Esophagus (tissue), 2 donors: ENCODE data around the gene APMAP. TPM values are rescaled to one million over a fixed set of nuclear protein-coding genes. Genes with fewer than 3 reads are reported as not detected.

ENCODE experiments used
- H3K27ac ChIP-seq, 2 donors: one replicate each; pipeline ENCODE4 v1.5.1; 2013; ENCODE audit warnings: low read depth in 2 of 2, mild to moderate bottlenecking in 2 of 2, inconsistent platforms in 1 of 2, low read length in 1 of 2, moderate library complexity in 1 of 2
- H3K27me3 ChIP-seq, 2 donors: one replicate each; pipeline ENCODE4 v1.6.1; 2013; ENCODE audit warnings: low read length in 2 of 2, control low read depth in 1 of 2, mild to moderate bottlenecking in 1 of 2; ENCODE audit not compliant: insufficient read depth in 2 of 2, control insufficient read depth in 1 of 2
- H3K36me3 ChIP-seq, 2 donors: one replicate each; pipeline ENCODE4 v1.6.1; 2013; ENCODE audit warnings: low read length in 1 of 2; ENCODE audit not compliant: control insufficient read depth in 2 of 2, insufficient read depth in 2 of 2
- H3K4me1 ChIP-seq, 2 donors: one replicate each; pipeline ENCODE4 v1.6.1; 2013; ENCODE audit warnings: low read length in 1 of 2; ENCODE audit not compliant: control insufficient read depth in 2 of 2, insufficient read depth in 2 of 2
- H3K4me3 ChIP-seq, 2 donors: one replicate each; pipeline ENCODE4 v1.5.1; 2013; ENCODE audit warnings: low read length in 2 of 2, mild to moderate bottlenecking in 2 of 2, low read depth in 1 of 2, moderate library complexity in 1 of 2
- H3K9me3 ChIP-seq, 2 donors: one replicate each; pipeline ENCODE4 v1.6.1; 2013; ENCODE audit warnings: mild to moderate bottlenecking in 2 of 2, low read depth in 1 of 2, low read length in 1 of 2, moderate library complexity in 1 of 2; ENCODE audit not compliant: control insufficient read depth in 2 of 2, insufficient read depth in 1 of 2
- WGBS, 2 donors: extraction: QIAGEN DNeasy Blood & Tissue Kit; methylation state at CpG; one replicate each; pipeline ENCODE4 v1.1.7; 2013; 5-methylcytosine and 5-hydroxymethylcytosine counted together
- polyA plus RNA-seq, 2 donors: library from polyadenylated mRNA; stranded (reverse); fragments of 200-250 nt; gene quantifications; one replicate each; pipeline ENCODE4 v1.2.3, GENCODE V29; 2013
- donor health status: healthy with polysubstance abuse.
- donor health status: Bipolar disorder and iron deficiency.

Gene APMAP
- polyA plus RNA-seq, 2 donors = 9.6 to 20.5 TPM

DNA sequence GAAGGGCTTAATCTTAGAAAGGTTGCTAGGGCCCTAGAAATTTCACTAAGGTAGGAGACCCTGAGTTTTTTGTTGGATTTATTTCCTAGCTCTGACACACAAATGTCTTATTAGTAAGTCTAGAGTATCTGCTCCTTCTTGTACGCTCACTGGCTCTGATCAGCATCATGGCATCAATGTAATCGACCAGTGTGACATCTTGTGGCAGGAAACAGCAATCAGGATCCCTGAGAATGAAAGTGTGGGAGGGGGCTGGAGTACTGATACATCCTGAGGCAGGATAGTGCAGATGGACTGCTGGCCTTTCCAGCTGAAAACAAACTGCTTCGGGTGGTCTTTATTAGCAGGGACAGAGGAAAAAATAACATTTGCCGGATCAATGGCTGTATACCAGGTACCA lies 53.5 kb downstream of the APMAP start:
- Histone ChIP-seq H3K4me1 (no peaks in the 10 kb centered on the region), H3K4me3 (no peak overlapping the region), H3K9me3 (peaks cover 2 to 7% of the 10 kb centered on the region in 2 donors), H3K27me3 (no peaks in the 10 kb centered on the region), H3K36me3 (no peaks in the 10 kb centered on the region), H3K27ac (no peak overlapping the region)
- WGBS, 2 donors = 73 to 76% methylated on average over 4 of the region's 4 CpGs

DNA sequence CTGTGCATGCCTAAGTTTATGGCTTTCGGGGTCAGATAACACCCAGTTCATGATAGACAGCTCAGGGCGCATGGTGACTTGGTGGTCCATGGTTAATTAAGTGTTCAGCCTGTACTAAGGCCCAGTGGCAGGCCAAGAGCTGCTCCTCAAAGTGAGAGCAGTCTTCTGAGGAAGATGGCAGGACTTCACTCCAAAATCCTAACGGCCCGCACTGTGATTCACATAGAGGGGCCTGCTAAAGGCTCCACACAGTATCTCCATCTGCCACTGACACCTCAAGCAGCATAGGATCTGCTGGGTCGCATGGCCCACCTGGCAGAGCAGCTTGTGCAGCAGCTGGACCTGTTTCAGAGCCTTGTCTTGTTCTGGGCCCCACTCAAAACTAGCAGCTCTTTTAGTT lies 54.1 kb downstream of the APMAP start:
- Histone ChIP-seq H3K27me3 (no peaks in the 10 kb centered on the region), H3K36me3 (no peaks in the 10 kb centered on the region), H3K4me1 (no peaks in the 10 kb centered on the region), H3K9me3 (peaks cover 2 to 7% of the 10 kb centered on the region in 2 donors), H3K27ac (no peak overlapping the region), H3K4me3 (no peak overlapping the region)
- 90 to 91% methylated on average over 5 of the region's 5 CpGs for WGBS, 2 donors

DNA sequence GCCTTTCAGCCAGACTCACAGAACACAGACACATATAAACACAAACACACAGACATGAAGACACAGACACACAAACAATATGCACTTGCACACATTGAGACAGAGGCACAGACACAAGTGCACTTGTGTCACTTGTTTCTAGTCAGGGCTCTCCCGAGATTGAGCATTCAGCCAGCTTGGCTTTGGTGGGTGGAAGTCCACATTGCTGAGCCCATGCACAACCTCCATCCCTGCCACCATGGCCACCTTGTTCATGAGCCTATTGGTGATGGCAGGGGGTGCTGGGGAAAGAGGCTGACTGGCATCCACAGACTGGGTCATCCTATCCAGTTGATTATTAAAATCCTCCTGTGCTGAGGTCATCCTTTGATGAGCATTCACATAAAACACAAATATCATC lies 55.0 kb downstream of the APMAP start:
- Histone ChIP-seq H3K27ac (no peak overlapping the region), H3K36me3 (no peaks in the 10 kb centered on the region), H3K4me3 (no peak overlapping the region), H3K4me1 (no peaks in the 10 kb centered on the region), H3K9me3 (peaks cover 2 to 5% of the 10 kb centered on the region in 2 donors), H3K27me3 (no peaks in the 10 kb centered on the region)
- WGBS, 2 donors = 40 to 50% methylated on average over 1 of the region's 1 CpG

DNA sequence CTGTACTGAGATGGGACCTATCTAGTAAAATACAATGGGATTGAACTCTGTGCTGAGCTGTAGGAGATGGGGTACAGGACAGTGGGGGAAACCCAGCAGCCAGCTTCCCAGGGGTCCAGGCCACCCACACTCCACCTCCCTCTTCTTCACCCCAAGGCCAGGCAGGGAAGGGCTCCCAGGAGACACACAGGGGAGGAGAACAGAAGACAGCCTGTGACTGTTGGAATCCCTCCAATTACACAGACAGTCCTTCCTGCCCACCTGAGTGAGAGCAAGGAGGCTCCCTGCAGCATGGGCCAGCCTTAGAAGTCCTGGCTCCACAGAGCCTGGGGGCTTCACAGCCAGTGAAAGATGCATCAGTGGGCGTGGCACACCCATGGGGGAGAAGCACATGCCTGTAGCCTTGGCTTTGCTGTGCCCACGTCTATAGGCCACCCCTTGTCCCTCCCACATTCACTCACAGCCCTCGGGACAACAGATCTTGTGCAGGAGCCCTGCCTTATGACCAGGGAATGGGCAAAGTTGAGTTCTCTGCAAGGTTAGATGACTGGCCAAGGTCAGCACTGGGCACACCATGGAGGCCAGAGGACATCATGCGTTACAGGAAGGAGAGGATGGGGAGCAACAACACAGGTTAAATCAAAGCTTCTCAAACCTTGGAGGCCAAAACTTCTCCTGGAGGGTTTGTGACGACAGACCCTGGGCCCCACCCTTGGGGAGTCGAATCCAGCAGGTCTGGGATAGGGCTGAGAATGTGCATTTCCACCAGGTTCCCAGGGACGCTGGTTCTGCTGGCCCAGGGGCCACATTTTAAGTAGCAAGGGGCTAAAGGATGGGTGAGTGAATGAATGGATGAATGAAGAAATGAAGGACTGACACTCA lies 55.8 kb downstream of the APMAP start:
- no peaks in the 10 kb centered on the region for H3K4me1 ChIP-seq
- no peak overlapping the region for H3K27ac ChIP-seq
- H3K4me3 ChIP-seq = no peak overlapping the region
- WGBS, 2 donors = 83 to 84% methylated on average over 7 of the region's 7 CpGs
- peaks cover 2 to 3% of the 10 kb centered on the region in 2 donors for H3K9me3 ChIP-seq
- no peaks in the 10 kb centered on the region for H3K27me3 ChIP-seq
- no peaks in the 10 kb centered on the region for H3K36me3 ChIP-seq

DNA sequence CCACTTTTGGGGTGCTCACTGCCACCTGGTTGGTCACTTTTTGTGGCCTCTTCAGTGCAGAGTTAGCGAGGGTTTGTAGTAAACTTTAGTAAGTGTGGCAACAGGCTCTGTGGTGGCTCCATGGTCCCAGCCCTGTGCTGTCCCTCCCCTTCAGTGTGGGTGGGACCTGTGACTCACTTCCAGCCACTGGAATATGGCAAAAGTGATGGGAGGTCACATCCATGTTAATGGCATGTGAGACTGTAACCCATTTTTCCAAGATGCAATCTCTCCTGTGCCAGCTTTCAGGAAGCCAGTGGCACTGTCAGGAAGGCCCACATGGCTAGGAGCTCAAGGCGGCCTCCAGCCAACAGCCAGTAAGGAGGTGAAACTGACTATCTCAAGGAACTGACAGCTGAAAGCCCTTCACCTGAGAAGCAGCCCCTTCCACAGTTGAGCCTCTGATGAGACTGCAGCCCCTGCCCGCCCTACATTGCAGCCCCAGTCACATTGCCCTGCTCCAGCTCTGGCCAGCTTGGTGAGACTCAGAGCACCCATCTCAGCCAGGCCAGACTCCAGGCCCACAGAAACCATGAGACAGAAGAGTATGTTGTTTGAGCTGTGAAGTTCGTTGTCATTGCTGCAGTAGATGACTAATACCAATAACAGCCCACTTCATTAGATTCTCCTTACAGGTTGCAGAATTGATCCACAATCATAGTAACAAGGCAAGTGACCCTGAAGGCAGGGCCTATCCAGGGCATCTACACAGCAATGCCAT lies 56.6 kb downstream of the APMAP start:
- Histone ChIP-seq H3K4me3 (no peak overlapping the region), H3K27ac (no peak overlapping the region), H3K36me3 (no peaks in the 10 kb centered on the region), H3K27me3 (no peaks in the 10 kb centered on the region), H3K4me1 (peaks cover 0 to 2% of the 10 kb centered on the region in 2 donors), H3K9me3 (peaks cover 2 to 3% of the 10 kb centered on the region in 2 donors)
- 85 to 90% methylated on average over 4 of the region's 4 CpGs for WGBS, 2 donors

DNA sequence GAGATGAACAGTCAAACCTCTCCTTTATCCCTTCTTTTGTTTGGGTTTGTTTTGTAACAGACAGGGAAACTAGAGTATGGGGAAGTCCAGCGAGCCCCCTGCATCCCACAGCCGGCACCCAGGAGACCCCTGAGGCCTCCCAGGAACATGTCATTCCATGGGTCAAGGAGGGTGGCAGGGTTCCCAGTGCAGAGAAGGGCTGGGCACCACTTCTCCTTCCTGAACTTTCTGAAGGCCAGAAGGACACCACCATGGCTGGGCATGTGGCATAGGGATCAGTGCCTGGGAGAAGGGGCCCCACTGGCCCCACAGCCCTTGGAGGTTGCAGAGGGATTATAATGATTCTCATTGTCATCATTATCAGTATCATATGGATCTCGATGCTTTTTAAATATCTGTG lies 57.4 kb downstream of the APMAP start:
- H3K4me1 ChIP-seq = peaks cover 0 to 2% of the 10 kb centered on the region in 2 donors
- H3K27me3 ChIP-seq = no peaks in the 10 kb centered on the region
- no peak overlapping the region for H3K4me3 ChIP-seq
- 87 to 93% methylated on average over 3 of the region's 3 CpGs for WGBS, 2 donors
- no peak overlapping the region for H3K27ac ChIP-seq
- H3K9me3 ChIP-seq = peaks cover 2 to 3% of the 10 kb centered on the region in 2 donors
- H3K36me3 ChIP-seq = no peaks in the 10 kb centered on the region

DNA sequence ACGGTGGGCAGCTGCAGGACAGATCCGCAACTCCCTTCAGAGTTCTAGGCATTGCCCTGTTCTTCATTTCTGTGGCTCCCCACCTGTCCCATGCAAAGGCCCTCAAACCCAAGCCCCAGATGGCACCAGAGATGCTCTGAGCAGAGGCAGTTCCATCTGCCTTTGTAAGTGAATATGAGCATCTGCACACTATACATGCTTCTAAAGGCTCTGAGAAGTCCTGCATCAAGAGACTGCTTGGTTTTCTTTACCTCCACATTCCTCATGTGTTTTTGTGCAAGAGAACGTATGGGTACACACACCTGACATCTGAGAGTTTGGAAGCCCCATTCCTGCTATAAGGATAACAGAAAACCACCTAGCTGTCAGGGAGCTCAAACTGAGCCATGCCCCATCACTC lies 57.8 kb downstream of the APMAP start:
- Histone ChIP-seq H3K4me1 (peaks cover 0 to 4% of the 10 kb centered on the region in 2 donors), H3K4me3 (no peak overlapping the region), H3K9me3 (peaks cover 2 to 3% of the 10 kb centered on the region in 2 donors), H3K27ac (no peak overlapping the region), H3K27me3 (no peaks in the 10 kb centered on the region), H3K36me3 (no peaks in the 10 kb centered on the region)
- WGBS, 2 donors = 74 to 85% methylated on average over 3 of the region's 3 CpGs

DNA sequence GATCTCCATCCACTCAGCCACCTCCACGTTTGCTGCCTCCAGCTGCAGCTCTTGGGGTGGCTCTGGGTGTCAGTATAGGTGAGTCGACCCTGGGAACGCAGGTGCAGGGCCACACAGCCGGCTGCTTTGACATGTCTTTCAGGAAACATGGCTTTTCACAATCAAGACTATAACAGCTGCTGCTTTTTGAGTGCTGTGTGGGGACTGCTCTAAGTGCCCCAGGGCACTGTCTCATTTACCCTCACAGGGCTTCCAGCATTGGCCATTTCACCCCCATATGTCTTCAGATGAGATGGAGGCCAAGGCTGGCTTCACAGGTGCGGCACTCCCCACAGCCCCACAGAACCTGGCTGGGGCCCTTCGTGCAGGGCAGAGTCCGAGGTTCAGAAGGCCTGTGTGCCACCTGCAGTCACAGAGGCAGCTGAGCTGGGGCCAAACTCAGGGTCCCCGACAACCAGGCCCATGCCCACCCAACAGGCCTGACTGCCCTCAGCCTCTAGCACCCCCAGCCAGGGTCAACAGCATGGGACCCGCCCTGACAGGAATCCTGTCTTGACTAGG lies 58.4 kb downstream of the APMAP start:
- WGBS, 2 donors = 65 to 83% methylated on average over 9 of the region's 9 CpGs
- H3K9me3 ChIP-seq = peaks cover 2 to 3% of the 10 kb centered on the region in 2 donors
- H3K4me3 ChIP-seq = no peak overlapping the region
- no peak overlapping the region for H3K27ac ChIP-seq
- no peaks in the 10 kb centered on the region for H3K27me3 ChIP-seq
- peaks cover 0 to 5% of the 10 kb centered on the region in 2 donors for H3K4me1 ChIP-seq
- no peaks in the 10 kb centered on the region for H3K36me3 ChIP-seq

DNA sequence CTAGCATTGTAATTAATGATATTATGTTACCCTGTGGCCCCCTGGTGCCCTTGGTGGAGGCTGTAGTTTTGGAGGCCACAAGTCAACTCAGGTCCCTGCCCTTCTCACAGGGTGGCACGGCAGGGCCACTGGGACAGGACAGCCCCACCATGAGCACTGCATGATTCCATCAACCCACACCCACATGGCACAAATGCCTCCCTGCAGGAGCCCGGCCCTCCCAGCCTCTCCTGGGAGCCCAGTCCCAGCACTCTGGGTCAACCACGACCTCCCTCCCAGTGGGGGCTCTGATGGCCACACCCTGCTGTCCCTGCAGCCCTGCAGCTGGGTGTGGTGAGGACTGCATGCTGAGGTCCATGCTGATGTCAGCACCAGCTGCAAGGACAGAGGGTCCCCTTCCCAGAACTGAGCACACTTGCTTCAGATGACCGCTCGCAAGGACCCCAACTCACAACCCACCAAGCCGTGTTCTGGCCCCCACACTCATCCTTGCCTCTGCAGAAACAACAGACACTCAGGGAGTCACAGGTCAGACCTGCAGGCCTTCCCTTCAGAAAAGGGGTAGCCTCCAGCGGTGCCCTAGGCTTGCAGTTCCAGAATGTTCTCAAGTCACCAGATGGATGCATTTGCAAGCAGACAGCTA lies 59.2 kb downstream of the APMAP start:
- H3K4me3 ChIP-seq = no peak overlapping the region
- H3K9me3 ChIP-seq = peaks cover 2 to 3% of the 10 kb centered on the region in 2 donors
- WGBS, 2 donors = 89 to 91% methylated on average over 7 of the region's 7 CpGs
- no peaks in the 10 kb centered on the region for H3K36me3 ChIP-seq
- peaks cover 0 to 5% of the 10 kb centered on the region in 2 donors for H3K4me1 ChIP-seq
- no peaks in the 10 kb centered on the region for H3K27me3 ChIP-seq
- H3K27ac ChIP-seq = no peak overlapping the region
